ENCODE measurements around the gene NT5C2. TPM values are rescaled to one million over a fixed set of nuclear protein-coding genes. Genes with fewer than 3 reads are reported as not detected.
A peak's percentile ranks its signal among the peaks of the same experiment; 100 is the strongest.

NT5C2 gene
- total RNA-seq, 1 experiment from 2014 or later, result 74.6 TPM

GRCh38 chr10:103105462-103105861 lies 87.6 kb downstream of the NT5C2 start:
- no TSS peak for BruUV-seq (replicated peaks)
- H3K36me3 ChIP-seq (ENCODE audit: low read depth, low read length), result peaks cover 26% of the 10 kb centered on the region
- H3K4me1 ChIP-seq (ENCODE audit: insufficient read depth, low read length), result peaks cover 28% of the 10 kb centered on the region
- no peaks in the 10 kb centered on the region for H4K20me1 ChIP-seq (ENCODE audit: low read length)
- POLR2A ChIA-PET (ENCODE audit: unreplicated experiment), result no interaction called here
- no peak overlapping the region for H2AFZ ChIP-seq (ENCODE audit: low read length)
- intact Hi-C loops (cut with micrococcal nuclease), result loop anchor here (5.0 kb wide), 1 partner anchor 137 kb away; no protein-coding TSS in a partner anchor
- peak overlapping the region; percentile 89 for H3K27ac ChIP-seq (ENCODE audit: low read length)
- DNase-seq (peak; percentile 20), ATAC-seq (peak; percentile 55; the same call in 1 of the 2 replicates)
- no peaks in the 10 kb centered on the region for H3K27me3 ChIP-seq (ENCODE audit: low read length)
- peak overlapping the region; percentile 29 for H3K4me2 ChIP-seq (ENCODE audit: low read length)
- 0 out of 2 replicates have a peak overlapping the region, but pooled peaks have one; percentile 7 for H3K4me3 ChIP-seq (ENCODE audit: low read length)
- 0 out of 2 replicates have a peak, but pooled peaks cover 15% of the 10 kb centered on the region for H3K79me2 ChIP-seq (ENCODE audit: low read length)
- H3K9me2 ChIP-seq (replicated peaks; ENCODE audit: low read length), result no peaks in the 10 kb centered on the region
- peaks cover 6% of the 10 kb centered on the region for H3F3A ChIP-seq (ENCODE audit: low read length, unreplicated experiment)
- peak overlapping the region; percentile 25; the same call in 1 of the 2 replicates for H3K9ac ChIP-seq (ENCODE audit: low read length)
- CTCF ChIA-PET, result interaction anchor here (0.8 to 1.3 kb wide), 3 partner anchors 16 to 139 kb away, joined by 3 read pairs; no protein-coding TSS in a partner anchor
- TF ChIP-seq EZH2phosphoT487 (IDR thresholded peaks at IDR 0.05; ENCODE audit: borderline replicate concordance, low read length) (no peak), EZH2 (IDR thresholded peaks at IDR 0.05; ENCODE audit: low read length, unreplicated experiment) (no peak)
- TF ChIP-seq, protein P1, sequence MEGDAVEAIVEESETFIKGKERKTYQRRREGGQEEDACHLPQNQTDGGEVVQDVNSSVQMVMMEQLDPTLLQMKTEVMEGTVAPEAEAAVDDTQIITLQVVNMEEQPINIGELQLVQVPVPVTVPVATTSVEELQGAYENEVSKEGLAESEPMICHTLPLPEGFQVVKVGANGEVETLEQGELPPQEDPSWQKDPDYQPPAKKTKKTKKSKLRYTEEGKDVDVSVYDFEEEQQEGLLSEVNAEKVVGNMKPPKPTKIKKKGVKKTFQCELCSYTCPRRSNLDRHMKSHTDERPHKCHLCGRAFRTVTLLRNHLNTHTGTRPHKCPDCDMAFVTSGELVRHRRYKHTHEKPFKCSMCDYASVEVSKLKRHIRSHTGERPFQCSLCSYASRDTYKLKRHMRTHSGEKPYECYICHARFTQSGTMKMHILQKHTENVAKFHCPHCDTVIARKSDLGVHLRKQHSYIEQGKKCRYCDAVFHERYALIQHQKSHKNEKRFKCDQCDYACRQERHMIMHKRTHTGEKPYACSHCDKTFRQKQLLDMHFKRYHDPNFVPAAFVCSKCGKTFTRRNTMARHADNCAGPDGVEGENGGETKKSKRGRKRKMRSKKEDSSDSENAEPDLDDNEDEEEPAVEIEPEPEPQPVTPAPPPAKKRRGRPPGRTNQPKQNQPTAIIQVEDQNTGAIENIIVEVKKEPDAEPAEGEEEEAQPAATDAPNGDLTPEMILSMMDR (conservative IDR thresholded peaks at IDR 0.05; ENCODE audit: low read depth, low read length), result no peak
- H3K9me3 ChIP-seq (ENCODE audit: low read length), result no peaks in the 10 kb centered on the region

GRCh38 chr10:103104721-103105120 lies 88.4 kb downstream of the NT5C2 start:
- CTCF ChIA-PET, result interaction anchor here (1.5 kb wide), 1 partner anchor 140 kb away, joined by 5 read pairs; no protein-coding TSS in a partner anchor
- DNase-seq (peak; percentile 26), ATAC-seq (peak; percentile 41)
- H2AFZ ChIP-seq (ENCODE audit: low read length), result no peak overlapping the region
- peaks cover 28% of the 10 kb centered on the region for H3K4me1 ChIP-seq (ENCODE audit: insufficient read depth, low read length)
- H3K4me2 ChIP-seq (ENCODE audit: low read length), result peak overlapping the region; percentile 39
- no peaks in the 10 kb centered on the region for H3K9me3 ChIP-seq (ENCODE audit: low read length)
- H3K36me3 ChIP-seq (ENCODE audit: low read depth, low read length), result peaks cover 30% of the 10 kb centered on the region
- H3F3A ChIP-seq (ENCODE audit: low read length, unreplicated experiment), result peaks cover 6% of the 10 kb centered on the region
- POLR2A ChIA-PET (ENCODE audit: unreplicated experiment), result interaction anchor here (0.6 kb wide), 1 partner anchor 389 kb away, joined by 17 read pairs; no protein-coding TSS in a partner anchor
- intact Hi-C loops (cut with micrococcal nuclease), result loop anchor here (5.0 kb wide), 1 partner anchor 138 kb away; no protein-coding TSS in a partner anchor
- 0 out of 2 replicates have a peak overlapping the region, but pooled peaks have one; percentile 7 for H3K4me3 ChIP-seq (ENCODE audit: low read length)
- no TSS peak for BruUV-seq (replicated peaks)
- H3K27ac ChIP-seq (ENCODE audit: low read length), result peak overlapping the region; percentile 89
- 0 out of 2 replicates have a peak, but pooled peaks cover 12% of the 10 kb centered on the region for H3K79me2 ChIP-seq (ENCODE audit: low read length)
- TF ChIP-seq EZH2phosphoT487 (IDR thresholded peaks at IDR 0.05; ENCODE audit: borderline replicate concordance, low read length) (no peak), EZH2 (IDR thresholded peaks at IDR 0.05; ENCODE audit: low read length, unreplicated experiment) (no peak)
- TF ChIP-seq, protein P1 (conservative IDR thresholded peaks at IDR 0.05; ENCODE audit: low read depth, low read length), result no peak
- no peaks in the 10 kb centered on the region for H3K27me3 ChIP-seq (ENCODE audit: low read length)
- no peaks in the 10 kb centered on the region for H4K20me1 ChIP-seq (ENCODE audit: low read length)
- H3K9me2 ChIP-seq (replicated peaks; ENCODE audit: low read length), result no peaks in the 10 kb centered on the region
- peak overlapping the region; percentile 54 for H3K9ac ChIP-seq (ENCODE audit: low read length)

- Histone ChIP-seq H3F3A (ENCODE audit: low read length, unreplicated experiment) (peaks cover 6% of the 10 kb centered on the region), H3K36me3 (ENCODE audit: low read depth, low read length) (peaks cover 32% of the 10 kb centered on the region), H3K4me1 (ENCODE audit: insufficient read depth, low read length) (peaks cover 28% of the 10 kb centered on the region), H3K27me3 (ENCODE audit: low read length) (no peaks in the 10 kb centered on the region), H3K9me2 (replicated peaks; ENCODE audit: low read length) (no peaks in the 10 kb centered on the region), H3K4me2 (ENCODE audit: low read length) (peak overlapping the region; percentile 39), H3K79me2 (ENCODE audit: low read length) (0 out of 2 replicates have a peak, but pooled peaks cover 6% of the 10 kb centered on the region), H3K9me3 (ENCODE audit: low read length) (no peaks in the 10 kb centered on the region), H3K9ac (ENCODE audit: low read length) (peak overlapping the region; percentile 54), H2AFZ (ENCODE audit: low read length) (no peak overlapping the region), H3K27ac (ENCODE audit: low read length) (peak overlapping the region; percentile 89), H4K20me1 (ENCODE audit: low read length) (no peaks in the 10 kb centered on the region), H3K4me3 (ENCODE audit: low read length) (no peak overlapping the region)
- intact Hi-C loops (cut with micrococcal nuclease), result no loop called here
- ChIA-PET CTCF (interaction anchor here (1.5 kb wide), 1 partner anchor 141 kb away, joined by 5 read pairs; no protein-coding TSS in a partner anchor), POLR2A (ENCODE audit: unreplicated experiment) (interaction anchor here (0.6 kb wide), 1 partner anchor 389 kb away, joined by 17 read pairs; no protein-coding TSS in a partner anchor)
- ATAC-seq, result peak; percentile 77
- TF ChIP-seq, protein P1 (conservative IDR thresholded peaks at IDR 0.05; ENCODE audit: low read depth, low read length), result no peak
- no peak for TF ChIP-seq EZH2phosphoT487 (IDR thresholded peaks at IDR 0.05; ENCODE audit: borderline replicate concordance, low read length)
- no peak for TF ChIP-seq EZH2 (IDR thresholded peaks at IDR 0.05; ENCODE audit: low read length, unreplicated experiment)
- peak; percentile 30 for DNase-seq
- BruUV-seq (replicated peaks), result TSS peak; percentile 11
These were observed 89.1 kb downstream of the NT5C2 start for GRCh38 chr10:103103989-103104388.

Data from PC-3 (cell line).